GM12875 (cell line): ENCODE results near the gene SLC66A2.

ENCODE experiments used
- H3K4me3 ChIP-seq: one replicate; pipeline ENCODE4 v1.5.1; 2011; ENCODE audit warnings: low read depth, low read length, control low read depth
- TF ChIP-seq, protein P1 (sequence below): IDR thresholded peaks from 2 replicates; pipeline ENCODE4 v1.5.1; 2011; ENCODE audit warnings: low read depth, mild to moderate bottlenecking, control low read depth, inconsistent platforms, low read length, moderate library complexity, borderline replicate concordance; ENCODE audit not compliant: insufficient read depth

Gene SLC66A2

DNA sequence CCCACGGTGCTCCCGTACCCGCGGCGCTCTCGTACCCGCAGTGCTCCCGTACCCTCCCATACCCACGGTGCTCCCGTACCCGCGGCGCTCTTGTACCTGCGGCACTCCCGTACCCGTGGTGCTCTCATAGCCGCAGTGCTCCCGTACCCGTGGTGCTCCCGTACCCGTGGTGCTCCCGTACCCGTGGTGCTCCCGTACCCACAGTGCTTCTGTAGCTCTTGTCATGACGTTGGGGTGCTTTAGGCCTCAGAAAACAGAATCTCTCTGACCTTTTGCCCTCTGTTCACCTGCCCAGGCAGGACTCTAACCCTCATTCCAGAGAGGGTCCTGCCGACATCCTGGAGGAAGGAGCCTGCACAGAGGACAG lies 35.3 kb downstream of the SLC66A2 start:
- TF ChIP-seq, protein P1, sequence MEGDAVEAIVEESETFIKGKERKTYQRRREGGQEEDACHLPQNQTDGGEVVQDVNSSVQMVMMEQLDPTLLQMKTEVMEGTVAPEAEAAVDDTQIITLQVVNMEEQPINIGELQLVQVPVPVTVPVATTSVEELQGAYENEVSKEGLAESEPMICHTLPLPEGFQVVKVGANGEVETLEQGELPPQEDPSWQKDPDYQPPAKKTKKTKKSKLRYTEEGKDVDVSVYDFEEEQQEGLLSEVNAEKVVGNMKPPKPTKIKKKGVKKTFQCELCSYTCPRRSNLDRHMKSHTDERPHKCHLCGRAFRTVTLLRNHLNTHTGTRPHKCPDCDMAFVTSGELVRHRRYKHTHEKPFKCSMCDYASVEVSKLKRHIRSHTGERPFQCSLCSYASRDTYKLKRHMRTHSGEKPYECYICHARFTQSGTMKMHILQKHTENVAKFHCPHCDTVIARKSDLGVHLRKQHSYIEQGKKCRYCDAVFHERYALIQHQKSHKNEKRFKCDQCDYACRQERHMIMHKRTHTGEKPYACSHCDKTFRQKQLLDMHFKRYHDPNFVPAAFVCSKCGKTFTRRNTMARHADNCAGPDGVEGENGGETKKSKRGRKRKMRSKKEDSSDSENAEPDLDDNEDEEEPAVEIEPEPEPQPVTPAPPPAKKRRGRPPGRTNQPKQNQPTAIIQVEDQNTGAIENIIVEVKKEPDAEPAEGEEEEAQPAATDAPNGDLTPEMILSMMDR, result no peak
- H3K4me3 ChIP-seq, result no peak overlapping the region

DNA sequence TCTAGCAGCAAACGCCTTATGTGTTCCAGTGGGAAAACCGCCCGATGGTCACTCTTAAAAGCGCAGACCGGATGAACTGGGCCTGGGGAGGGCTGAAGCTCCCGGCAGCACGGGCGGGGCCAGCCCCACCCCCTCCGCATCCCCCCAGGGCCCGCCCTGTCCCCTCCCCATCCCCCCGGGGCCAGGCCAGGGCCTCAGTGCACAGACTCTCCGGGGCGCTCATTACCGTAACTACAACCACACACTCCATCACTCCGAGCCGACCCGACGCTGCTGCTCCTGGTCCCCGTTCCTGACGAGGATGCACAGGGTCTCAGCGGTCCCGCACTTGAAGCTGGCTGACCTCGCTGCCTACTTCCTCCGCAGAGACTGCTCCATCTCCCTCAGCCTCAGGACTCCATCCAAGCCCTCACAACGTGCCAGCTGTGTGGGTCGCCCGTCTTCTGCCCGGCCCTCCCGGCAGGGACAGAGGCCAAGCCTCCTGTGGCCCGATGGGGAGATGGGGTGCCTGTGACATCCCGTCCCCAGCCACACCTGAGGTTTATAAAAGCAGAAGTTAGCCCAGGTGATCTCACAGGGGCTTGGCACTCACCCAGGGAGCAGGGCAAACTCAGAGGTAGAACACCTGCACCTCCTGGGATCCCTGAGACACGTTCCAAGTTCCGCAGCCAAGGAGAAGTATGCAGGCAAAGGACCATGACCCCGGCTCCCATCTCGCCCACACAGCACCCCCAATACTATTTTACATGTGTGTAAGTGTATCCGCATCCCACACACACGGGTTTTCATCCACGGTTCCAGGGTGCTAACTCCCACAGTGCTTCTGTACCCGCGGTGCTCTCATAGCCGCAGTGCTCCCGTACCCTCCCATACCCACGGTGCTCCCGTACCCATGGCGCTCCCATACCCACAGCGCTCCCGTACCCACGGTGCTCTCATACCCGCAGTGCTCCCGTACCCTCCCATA lies 36.0 kb downstream of the SLC66A2 start:
- TF ChIP-seq, protein P1, result no peak
- H3K4me3 ChIP-seq, result no peak overlapping the region

DNA sequence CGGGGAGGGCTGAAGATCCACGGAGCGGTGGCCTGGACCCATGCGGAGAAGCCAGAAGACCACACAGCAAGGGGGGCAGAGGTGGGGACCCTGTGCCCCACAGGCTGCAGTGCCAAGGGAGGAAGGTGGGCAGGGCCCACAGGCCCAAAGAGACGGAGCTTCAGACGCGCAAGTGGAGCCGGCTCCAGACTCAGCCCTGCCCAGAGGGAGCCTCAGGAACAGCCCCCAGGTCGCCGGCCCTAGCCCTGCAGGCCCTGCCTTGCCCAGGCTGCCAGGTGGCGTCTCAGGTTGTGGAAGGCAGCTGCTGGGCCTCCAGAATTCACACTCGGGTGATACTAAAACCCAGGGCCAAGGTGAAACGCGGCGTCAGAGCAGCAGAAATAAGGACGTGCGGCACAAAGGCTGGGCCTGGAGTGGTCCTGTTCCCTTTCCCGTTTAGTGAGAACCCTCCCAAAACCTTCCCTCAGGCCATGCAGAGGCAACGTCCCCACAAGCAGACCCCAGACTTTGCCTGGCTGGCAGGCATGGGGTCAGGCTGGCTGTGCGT lies 36.8 kb downstream of the SLC66A2 start:
- TF ChIP-seq, protein P1, result no peak
- no peak overlapping the region for H3K4me3 ChIP-seq

DNA sequence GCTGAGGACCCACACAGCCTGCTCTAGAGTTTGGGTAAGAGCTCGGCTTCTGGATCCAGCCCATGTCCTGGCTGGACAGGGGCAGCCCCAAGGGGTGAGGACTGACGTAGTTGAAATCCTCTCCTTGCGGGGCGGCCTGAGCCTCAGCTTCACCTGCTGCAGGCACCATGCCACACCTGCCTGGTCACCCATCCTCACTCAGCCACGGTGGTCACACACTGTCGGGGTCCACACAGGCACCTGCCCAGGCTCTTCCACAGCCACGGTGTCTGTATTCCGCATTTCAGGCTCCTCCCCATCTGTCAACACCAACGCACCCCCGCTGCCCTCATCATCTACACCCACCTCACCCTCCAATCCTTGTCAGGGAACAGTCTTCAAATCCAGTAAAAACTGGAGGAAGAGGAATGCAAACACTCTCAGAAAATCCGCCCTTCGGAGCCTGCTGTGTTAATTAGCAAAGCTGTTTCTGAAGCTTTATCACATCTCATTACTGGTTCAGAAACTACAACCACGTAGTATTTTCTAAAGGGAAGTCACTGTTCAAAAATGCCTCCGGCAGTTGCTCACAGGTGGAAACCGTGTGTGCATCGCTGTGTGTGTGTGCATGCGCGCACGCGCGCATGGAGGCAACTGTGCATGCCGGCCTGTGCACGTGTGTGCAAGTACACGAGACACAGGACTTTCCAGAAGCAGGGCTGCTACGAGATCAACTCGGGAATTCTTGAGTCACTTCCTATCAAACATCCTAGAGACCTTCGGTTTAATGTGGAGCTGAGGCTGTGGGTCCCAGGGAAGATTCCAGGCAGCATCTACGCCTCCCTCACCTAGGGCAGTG lies 38.2 kb downstream of the SLC66A2 start:
- H3K4me3 ChIP-seq, result no peak overlapping the region
- TF ChIP-seq, protein P1, result no peak

DNA sequence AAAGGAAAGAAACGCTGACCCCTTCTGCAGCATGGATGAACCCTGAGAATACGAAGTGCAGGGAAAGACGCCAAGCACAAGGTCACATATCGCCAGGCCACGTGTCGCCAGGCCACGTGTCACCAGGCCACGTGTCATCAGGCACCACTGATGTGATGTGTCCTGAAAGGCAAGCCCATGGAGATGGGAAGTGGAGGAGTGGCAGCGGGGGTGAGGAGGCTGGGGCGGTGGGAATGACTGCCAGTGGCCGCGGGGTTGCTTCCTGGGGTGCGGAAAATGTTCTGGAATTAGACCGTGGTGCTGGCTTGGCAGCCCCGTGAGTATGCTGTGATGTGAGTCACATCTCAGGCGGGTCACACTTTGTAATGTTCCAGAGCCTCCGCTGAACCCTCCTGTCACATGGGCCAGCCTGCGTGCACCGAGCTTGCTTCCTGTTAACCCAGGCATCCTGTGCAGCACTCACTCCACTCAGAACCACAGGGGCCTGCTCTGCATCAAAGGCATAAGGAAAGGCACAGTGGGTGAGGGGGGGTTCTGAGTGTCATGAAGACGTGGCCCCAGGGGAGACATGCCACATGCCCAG lies 39.0 kb downstream of the SLC66A2 start:
- no peak overlapping the region for H3K4me3 ChIP-seq
- TF ChIP-seq, protein P1, result no peak

DNA sequence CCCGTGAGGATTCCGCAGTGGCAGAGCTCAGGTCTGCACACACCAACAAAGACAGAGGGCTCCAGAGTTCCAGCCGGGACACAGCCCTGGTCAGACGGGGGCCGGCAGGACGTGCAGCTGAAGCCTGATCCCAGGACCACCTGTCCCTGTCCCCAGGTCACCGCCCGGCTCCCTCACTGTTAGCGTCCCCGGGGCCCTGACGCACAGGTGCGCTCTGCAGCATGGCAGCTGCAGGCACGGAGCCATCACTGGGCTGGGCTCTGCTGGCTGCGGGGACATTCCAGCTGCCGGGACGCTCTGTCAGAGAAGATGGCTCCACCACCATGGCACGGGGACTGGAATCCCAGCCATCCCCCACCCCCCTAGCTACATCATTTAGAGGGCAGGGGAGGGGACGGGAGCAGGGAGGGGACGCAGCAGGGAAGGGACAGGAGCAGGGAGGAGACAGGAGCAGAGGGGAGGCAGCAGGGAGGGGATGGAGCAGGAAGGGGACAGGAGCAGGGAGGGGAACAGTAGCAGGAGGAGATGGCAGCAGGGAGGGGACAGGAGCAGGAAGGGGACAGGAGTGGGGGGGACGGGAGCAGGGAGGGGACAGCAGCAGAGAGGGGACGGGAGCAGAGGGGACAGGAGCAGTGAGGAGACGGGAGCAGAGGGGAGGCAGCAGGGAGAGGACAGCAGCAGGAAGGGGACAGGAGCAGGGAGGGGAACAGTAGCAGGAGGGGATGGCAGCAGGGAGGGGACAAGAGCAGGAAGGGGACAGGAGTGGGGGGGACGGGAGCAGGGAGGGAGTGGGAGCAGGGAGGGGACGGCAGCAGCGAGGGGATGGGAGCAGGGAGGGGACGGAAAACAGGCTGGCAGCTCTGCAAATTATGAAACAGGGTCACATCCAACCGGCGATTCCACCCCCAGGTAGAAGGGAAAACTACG lies 39.8 kb downstream of the SLC66A2 start:
- TF ChIP-seq, protein P1, result no peak
- no peak overlapping the region for H3K4me3 ChIP-seq
